Pancreas (tissue), 10 donors: ENCODE measurements around the gene ASGR1. TPM values are rescaled to one million over a fixed set of nuclear protein-coding genes. Genes with fewer than 3 reads are reported as not detected.
A peak's percentile ranks its signal among the peaks of the same experiment; 100 is the strongest.

Source experiments
- ATAC-seq, 4 donors: fragments of 200-7000 bp; cut with Tn5 transposase; one replicate each; pipeline versions ENCODE4 v1.8.0 to v1.9.1; 2020; ENCODE audit warnings: mild to moderate bottlenecking in 4 of 4, moderate library complexity in 4 of 4
- DNase-seq, 6 donors: peaks; one replicate each; pipeline ENCODE4 v3.0.0-alpha.2; 2020
- FAIRE-seq: peaks from 2 replicates; lab custom pipeline; 2012; peaks lifted over from hg19 to GRCh38; lab: Jason Lieb, UNC
- H3K27ac ChIP-seq, 4 donors: fragments of 200-600 bp; sonication (generic); 1 replicate in 3 of 4; 2 replicates in 1 of 4; pipeline versions ENCODE4 v1.5.0 to v1.8.0; 2020
- H3K27me3 ChIP-seq, 4 donors: fragments of 200-600 bp; one replicate each; pipeline ENCODE4 v1.8.0; 2021
- H3K36me3 ChIP-seq, 3 donors: fragments of 200-600 bp; sonication (generic) in 1 of 3; one replicate each; pipeline versions ENCODE4 v1.5.0 to v1.8.0; 2020 to 2021
- H3K4me1 ChIP-seq, 3 donors: fragments of 200-600 bp; one replicate each; pipeline ENCODE4 v1.8.0; 2021
- H3K4me3 ChIP-seq, 4 donors: fragments of 200-600 bp; sonication (generic) in 2 of 4; one replicate each; pipeline versions ENCODE4 v1.5.0 to v1.8.0; 2020 to 2021
- H3K9me3 ChIP-seq, 4 donors: fragments of 200-600 bp; one replicate each; pipeline ENCODE4 v1.8.0; 2021
- WGBS, 2 donors: extraction: QIAGEN DNeasy Blood & Tissue Kit; methylation state at CpG; one replicate each; pipeline ENCODE4 v1.1.7; 2013; 5-methylcytosine and 5-hydroxymethylcytosine counted together
- intact Hi-C, 3 donors: fragments of 100-400 bp; cut with DNase I; formaldehyde crosslinking; loops; one replicate each; pipeline versions ENCODE4 v1.11.1 to v1.14.2; 2022
- polyA plus RNA-seq, 2 donors: library from polyadenylated mRNA; stranded (reverse); fragments of 200-250 nt; gene quantifications; one replicate each; pipeline ENCODE4 v1.2.3, GENCODE V29; 2013
- total RNA-seq, 6 donors: library from RNA; stranded (reverse); fragmentation: NEBNext Ultra II Directional in 4 of 6; extraction: Animal tissue kit (Norgen Biotek cat#: 25700) in 4 of 6; gene quantifications; one replicate each; pipeline versions ENCODE4 v1.2.1 to v1.2.4, GENCODE V29; 2021 to 2023
- TF ChIP-seq, protein P1 (sequence below), 4 donors: fragments of 200-600 bp; sonication (generic) in 3 of 4; IDR thresholded peaks; one replicate each; pipeline versions ENCODE4 v1.5.0 to v1.8.0; 2021; ENCODE audit warnings: antibody characterized with exemption in 4 of 4
- donor health status: healthy with polysubstance abuse.
- donor health status: DM: no; HTN: no; CAD: no; lungs with moderate emphysema.
- donor health status: DM: no; HTN: no; CAD: no.
- donor health status: control.
- donor health status: control.
- donor health status: Bipolar disorder and iron deficiency.
- donor health status: DM: yes; HTN: yes; CAD: no.
- donor health status: DM: no; HTN: no; CAD: no.
- donor health status: DM: no; HTN: no; CAD: no.
- donor health status: DM: yes; HTN: yes; CAD: no.

ASGR1 gene
- total and polyA plus RNA-seq, 8 donors, result 0.28 to 2.6 (median 0.64) TPM; not detected in 1

DNA sequence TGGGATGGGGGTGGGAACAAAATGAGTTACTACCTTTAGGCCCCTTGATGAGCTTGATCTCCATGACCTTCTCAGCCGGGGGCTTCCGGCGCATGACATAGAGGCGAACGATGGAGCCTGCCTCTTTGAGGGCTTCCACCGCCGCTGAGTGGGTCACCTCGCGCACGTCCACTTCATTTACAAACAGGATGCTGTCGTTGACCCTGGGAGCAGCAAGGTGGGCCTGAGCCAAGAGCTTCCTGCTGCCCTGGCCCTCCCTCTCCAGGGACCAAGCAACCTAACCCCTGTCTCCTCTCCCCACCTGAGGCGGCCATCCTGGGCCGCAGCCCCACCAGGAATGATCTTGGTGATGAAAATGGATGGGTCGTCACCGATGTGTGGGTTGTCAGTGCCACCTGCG lies 24.2 kb upstream of the ASGR1 start:
- H3K4me1 ChIP-seq, result no peaks in the 10 kb centered on the region
- FAIRE-seq, result no peak
- DNase-seq, result peak in 3 of 6 donors; percentile 15 to 55 (median 24)

DNA sequence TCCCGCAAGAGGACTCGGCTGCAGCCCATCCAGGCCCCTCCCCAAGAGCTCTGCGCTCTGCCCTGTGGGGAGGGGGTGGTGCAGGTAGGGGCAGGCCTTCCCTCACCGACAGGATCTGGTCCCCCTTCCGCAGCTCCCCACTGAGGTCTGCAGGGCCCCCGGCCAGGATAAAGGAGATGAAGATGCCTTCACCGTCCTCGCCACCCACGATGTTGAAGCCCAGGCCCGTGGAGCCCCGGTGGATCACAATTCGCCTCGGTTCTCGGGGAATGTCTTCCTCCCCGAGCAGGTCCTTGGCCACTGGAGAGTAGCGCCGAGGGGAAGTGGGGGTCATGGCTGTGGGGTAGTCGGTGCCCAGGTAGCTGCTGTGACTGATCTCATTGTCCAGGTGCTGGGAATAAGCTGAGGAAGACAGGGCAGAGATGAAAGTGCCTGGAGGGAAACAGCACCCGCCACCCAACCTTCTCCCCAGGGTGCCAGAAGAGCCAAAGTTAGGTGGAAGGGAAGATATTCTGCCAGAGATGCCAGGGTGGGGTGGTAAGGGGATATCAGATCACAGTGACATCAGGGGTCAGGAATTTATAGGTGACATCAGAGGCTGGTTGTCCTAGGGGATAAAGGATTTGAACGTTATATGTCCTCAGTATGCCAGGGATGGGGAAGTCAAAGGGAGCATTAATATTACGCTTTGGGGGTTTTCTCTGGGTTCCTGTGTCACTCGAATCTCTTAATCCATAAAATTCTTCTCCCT lies 17.7 kb upstream of the ASGR1 start:
- 85 to 93% methylated on average over 22 of the region's 22 CpGs for WGBS, 2 donors
- Histone ChIP-seq H3K4me1 (no peaks in the 10 kb centered on the region), H3K9me3 (no peaks in the 10 kb centered on the region), H3K4me3 (no peak overlapping the region), H3K27ac (no peak overlapping the region), H3K36me3 (no peaks in the 10 kb centered on the region), H3K27me3 (no peaks in the 10 kb centered on the region)
- intact Hi-C loops, result no loop called here
- TF ChIP-seq, protein P1, sequence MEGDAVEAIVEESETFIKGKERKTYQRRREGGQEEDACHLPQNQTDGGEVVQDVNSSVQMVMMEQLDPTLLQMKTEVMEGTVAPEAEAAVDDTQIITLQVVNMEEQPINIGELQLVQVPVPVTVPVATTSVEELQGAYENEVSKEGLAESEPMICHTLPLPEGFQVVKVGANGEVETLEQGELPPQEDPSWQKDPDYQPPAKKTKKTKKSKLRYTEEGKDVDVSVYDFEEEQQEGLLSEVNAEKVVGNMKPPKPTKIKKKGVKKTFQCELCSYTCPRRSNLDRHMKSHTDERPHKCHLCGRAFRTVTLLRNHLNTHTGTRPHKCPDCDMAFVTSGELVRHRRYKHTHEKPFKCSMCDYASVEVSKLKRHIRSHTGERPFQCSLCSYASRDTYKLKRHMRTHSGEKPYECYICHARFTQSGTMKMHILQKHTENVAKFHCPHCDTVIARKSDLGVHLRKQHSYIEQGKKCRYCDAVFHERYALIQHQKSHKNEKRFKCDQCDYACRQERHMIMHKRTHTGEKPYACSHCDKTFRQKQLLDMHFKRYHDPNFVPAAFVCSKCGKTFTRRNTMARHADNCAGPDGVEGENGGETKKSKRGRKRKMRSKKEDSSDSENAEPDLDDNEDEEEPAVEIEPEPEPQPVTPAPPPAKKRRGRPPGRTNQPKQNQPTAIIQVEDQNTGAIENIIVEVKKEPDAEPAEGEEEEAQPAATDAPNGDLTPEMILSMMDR (IDR thresholded peaks at IDR 0.05), result no peak
- FAIRE-seq (no peak), ATAC-seq (no peak), DNase-seq (peak in 1 of 6 donors; percentile 46)

More for the DNA sequence above, 24.2 kb upstream of the ASGR1 start:
- ATAC-seq, result no peak
- H3K27me3 ChIP-seq, result no peaks in the 10 kb centered on the region
- no peaks in the 10 kb centered on the region for H3K9me3 ChIP-seq
- H3K36me3 ChIP-seq, result no peaks in the 10 kb centered on the region
- intact Hi-C loops, result no loop called here
- H3K4me3 ChIP-seq, result no peak overlapping the region
- TF ChIP-seq, protein P1 (IDR thresholded peaks at IDR 0.05), result no peak
- WGBS, 2 donors, result 93% methylated on average over 13 to 16 of the region's 16 CpGs
- H3K27ac ChIP-seq, result no peak overlapping the region

DNA sequence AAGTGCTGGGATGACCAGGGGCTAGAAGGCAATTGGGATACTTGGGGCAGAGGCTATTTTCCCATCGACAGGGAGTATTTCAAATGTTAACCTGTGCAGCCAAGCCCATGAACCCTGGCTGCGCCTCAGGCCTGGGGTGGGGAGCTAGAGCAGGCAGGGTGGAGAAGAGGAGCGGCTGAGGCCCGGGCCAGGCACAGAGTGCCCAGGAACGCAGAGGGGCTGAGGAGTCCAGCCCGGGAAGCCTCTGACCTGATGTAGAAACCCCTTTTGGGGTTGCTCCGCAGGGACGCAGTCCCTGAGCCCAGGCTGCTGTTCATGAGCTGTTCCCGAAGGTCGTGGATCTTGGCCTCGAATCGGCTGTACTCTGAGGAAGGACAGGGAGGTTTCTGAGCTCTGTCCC lies 16.8 kb upstream of the ASGR1 start:
- Histone ChIP-seq H3K4me3 (no peak overlapping the region), H3K4me1 (no peaks in the 10 kb centered on the region), H3K27ac (no peak overlapping the region), H3K9me3 (no peaks in the 10 kb centered on the region), H3K36me3 (no peaks in the 10 kb centered on the region), H3K27me3 (no peaks in the 10 kb centered on the region)
- intact Hi-C loops, result no loop called here
- TF ChIP-seq, protein P1 (IDR thresholded peaks at IDR 0.05), result no peak
- FAIRE-seq (no peak), ATAC-seq (no peak), DNase-seq (peak in 2 of 6 donors; percentile 10 to 30)
- WGBS, 2 donors, result 85 to 88% methylated on average over 12 of the region's 12 CpGs

DNA sequence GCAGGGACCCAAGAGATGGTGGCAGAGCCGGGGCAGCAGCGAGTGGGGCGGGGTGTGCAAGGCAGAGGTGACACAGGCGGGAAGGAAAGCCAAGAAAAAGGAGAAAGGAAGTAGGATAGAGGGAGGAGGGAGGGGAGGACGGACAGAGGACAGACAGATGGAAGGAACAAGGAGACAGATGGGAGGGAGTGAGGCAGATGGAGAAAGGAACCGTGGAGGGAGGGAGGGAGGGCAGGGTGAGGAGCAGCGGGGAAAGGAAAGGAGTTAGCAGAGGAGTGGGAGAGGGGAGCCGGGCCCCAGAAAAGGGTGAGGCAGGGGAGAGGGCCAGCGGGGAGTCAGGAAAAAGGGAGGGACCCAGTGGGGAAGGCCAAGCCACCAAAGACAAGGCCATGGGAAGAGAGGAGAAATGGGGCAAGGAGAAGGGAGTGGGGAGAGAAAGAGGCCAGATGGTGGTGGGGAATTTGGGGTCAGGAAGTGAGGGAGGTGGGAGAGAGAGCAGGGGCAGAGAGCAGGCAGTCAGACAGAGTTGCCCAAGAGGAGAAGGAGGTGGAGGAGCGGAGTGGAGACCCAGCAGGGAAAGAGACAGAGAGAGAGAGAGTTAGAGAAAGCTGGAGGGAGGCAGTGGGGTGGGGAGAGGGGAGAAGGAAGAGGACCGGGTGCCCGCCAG lies 13.2 kb upstream of the ASGR1 start:
- no peaks in the 10 kb centered on the region for H3K36me3 ChIP-seq
- ATAC-seq, result no peak
- FAIRE-seq, result no peak
- DNase-seq, result peak in 1 of 6 donors; percentile 28
- intact Hi-C loops, result no loop called here
- 76 to 80% methylated on average over 12 of the region's 12 CpGs for WGBS, 2 donors
- no peak overlapping the region for H3K4me3 ChIP-seq
- no peaks in the 10 kb centered on the region for H3K27me3 ChIP-seq
- TF ChIP-seq, protein P1 (IDR thresholded peaks at IDR 0.05), result no peak
- H3K4me1 ChIP-seq, result no peaks in the 10 kb centered on the region
- no peak overlapping the region for H3K27ac ChIP-seq
- no peaks in the 10 kb centered on the region for H3K9me3 ChIP-seq
